ENCODE results near the gene TGM1.
A peak's percentile ranks its signal among the peaks of the same experiment; 100 is the strongest.
"Not testable (repeated sequence)": the region's sequence is repeated elsewhere in the genome, so short reads cannot be mapped to it uniquely, and the experiment has no call there.

TGM1 gene

GRCh38 chr14:24252289-24253124 lies 10.5 kb downstream of the TGM1 start:
- DNase-seq = no peak

- no peak for DNase-seq
Measured at GRCh38 chr14:24251880-24252288, 11.1 kb downstream of the TGM1 start.

- no peak for DNase-seq
Measured at GRCh38 chr14:24250354-24250753, 12.6 kb downstream of the TGM1 start.

DNA sequence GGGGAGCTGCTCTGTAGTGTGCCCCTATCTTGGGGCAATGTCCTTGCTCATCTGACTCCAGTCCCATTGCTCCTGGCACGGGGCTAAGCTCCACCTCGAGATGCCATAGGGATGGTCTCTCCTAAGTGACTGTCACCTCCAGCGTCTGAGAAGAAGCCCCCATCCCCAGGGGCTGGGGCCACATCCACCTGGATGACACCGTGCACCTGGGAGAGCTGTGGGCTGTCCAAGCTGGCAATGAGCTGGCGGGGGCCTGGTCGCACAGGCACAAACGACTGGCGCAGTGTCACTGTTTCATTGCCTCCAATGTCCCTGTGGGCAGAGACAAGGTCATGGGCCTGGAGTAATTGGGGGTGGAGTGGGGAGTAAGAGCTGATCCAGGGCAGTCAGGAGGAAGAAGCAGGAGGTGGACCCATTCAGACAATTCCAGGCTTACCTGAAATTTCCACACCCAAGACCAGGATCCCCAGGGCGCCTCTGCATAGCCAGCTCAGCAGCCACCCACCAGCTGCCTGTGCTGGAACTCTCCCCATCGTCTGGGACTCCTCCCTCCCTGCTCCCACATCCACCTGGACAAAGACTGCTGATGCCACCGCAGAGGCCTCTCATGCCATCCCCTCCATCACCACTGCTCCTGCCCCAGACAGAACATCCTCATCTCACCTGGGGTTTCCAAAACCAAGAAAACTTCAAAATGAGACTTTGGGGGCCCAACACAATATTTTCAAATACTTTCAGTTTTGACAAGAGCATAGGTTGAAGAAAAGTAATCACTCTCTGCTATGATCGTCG lies 13.6 kb downstream of the TGM1 start:
- no peak for DNase-seq

- no peak for DNase-seq
Measured at GRCh38 chr14:24247422-24247821, 15.6 kb downstream of the TGM1 start.

DNA sequence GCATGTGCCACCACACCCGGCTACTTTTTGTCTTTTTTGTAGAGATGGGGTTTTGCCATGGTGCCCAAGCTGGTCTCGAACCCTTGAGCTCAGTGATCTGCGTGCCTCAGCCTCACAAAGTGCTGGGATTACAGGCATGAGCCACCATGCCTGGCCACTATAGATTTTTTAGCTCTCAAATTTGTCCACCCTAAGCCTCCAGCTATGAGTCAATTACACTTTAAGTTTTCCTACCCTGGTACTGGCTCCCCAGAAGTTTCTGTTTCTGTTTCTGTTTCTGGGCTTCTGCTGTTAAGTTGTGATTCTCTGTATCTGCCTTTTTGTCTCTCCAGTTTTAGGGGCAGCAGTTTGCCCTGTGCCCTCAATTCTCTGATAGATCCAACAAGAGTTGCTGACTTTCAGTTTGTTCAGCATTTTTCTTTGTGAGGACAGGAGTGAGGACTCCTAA lies 16.2 kb downstream of the TGM1 start:
- no peak for DNase-seq

- DNase-seq = not testable (repeated sequence)
Measured at GRCh38 chr14:24245350-24245749, 17.6 kb downstream of the TGM1 start.

DNA sequence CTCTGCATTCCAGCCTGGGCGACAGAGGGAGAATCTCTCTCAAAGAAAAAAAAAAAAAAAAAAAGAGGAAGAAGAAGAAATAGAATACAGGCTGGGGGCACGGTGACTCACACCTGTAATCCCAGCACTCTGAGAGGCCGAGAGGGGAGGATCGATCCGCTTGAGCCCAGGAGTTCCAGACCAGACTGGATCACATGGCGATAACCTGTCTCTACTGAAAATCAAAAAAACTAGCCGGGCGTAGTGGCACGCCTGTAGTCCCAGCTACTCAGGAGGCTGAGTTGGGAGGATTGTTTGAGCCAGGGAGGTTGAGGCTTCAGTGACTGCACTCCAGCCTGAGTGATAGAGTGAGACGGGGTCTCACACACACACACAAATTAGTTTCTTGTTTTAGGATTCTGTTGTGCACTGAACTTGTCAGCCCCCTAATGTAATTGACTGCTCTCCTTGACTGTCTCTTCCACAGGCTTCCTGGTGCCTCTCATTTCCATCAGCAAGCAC lies 19.6 kb downstream of the TGM1 start:
- no peak for DNase-seq

DNA sequence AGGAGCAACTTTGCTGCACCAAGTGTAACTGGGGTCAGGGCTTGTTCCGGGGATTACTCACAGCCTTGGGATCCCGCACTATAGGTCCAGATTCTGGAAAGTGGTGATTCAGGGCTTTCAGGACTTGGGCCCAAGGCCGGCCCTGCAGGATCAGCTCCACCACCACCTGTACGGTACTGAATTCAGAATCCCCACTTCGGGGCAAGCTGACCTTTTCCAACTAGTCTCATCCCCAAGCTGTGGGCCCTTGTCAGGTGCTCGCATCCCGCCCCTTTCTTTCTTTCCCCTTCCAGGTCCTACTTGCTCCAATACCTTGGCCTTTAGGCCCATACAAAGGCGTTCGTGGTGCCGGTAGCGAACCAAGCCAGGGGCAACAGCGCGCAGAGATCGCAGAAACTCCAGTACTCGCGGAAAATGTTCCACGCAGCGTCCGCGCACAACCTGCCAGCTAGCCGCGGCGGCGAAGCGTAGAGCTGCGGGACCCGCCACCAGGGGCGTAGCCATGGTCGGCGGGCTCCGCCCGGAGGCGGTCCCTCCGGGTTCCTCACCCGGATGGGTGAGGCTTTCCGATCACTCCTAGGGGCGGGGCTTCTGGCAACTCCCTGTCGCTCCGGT lies 21.0 kb downstream of the TGM1 start:
- peak; percentile 75 for DNase-seq

DNA sequence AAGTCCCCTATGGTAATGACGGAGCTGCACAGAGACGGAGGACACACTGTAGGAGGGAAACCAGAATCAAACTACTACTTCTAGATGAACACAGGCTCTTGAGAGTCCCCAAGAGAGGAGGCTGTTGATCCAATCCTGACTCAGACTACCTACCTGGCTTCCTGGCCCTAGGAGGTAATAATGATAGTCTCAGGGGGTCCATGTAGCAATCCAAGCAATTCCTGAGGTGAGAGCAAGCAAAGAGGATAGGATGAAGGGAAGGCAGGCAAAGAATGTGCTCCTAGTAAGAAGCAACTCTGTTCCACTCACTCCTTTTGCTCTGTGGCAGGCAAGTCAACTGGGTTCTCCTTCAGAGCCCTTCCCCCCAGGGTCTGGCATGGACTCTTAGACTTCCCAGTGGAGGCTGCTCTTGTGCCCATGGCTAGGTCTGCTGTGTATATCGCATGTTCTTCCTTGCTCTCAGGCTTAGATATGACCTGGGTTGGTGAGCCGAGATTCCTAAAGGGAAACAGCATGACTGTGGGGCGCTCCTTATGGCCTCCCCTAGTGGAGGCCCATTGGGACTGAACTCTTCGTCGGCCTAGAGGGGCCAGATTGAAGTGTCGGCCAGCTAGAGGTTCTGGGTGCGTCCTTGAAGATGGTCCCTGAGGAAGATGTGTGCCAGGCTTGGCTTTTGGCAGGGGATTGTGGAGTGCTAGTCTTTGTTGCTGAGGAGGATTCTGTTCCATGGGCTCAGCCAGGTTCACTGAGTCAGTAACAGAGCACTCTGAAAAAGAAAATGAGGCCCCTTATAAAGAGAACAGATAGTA lies 22.7 kb downstream of the TGM1 start:
- no peak for DNase-seq

DNA sequence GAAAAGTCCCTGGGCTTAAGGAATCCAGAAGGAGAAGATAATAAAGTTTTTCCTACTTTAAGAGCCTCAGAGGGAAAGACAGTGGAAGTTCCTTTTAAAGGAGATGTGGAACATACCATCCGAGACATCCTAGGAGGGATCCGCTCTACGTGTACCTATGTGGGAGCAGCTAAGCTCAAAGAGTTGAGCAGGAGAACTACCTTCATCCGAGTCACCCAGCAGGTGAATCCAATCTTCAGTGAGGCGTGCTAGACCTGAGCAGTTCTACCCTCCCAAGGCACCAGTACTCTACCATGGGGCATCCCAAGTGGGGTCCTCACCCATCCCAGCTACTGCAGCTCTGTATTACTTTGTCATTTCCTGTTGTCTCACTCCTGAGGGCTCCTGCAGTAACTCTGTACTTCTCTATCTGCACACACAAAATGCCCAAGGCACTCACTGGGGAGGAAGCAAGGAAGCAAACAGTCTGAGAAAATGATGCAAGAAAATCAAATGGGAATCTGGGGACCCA lies 24.4 kb downstream of the TGM1 start:
- DNase-seq = no peak

- DNase-seq = no peak
Measured at GRCh38 chr14:24238123-24238522, 24.9 kb downstream of the TGM1 start.

- DNase-seq = no peak
Measured at GRCh38 chr14:24237463-24237955, 25.5 kb downstream of the TGM1 start.

DNA sequence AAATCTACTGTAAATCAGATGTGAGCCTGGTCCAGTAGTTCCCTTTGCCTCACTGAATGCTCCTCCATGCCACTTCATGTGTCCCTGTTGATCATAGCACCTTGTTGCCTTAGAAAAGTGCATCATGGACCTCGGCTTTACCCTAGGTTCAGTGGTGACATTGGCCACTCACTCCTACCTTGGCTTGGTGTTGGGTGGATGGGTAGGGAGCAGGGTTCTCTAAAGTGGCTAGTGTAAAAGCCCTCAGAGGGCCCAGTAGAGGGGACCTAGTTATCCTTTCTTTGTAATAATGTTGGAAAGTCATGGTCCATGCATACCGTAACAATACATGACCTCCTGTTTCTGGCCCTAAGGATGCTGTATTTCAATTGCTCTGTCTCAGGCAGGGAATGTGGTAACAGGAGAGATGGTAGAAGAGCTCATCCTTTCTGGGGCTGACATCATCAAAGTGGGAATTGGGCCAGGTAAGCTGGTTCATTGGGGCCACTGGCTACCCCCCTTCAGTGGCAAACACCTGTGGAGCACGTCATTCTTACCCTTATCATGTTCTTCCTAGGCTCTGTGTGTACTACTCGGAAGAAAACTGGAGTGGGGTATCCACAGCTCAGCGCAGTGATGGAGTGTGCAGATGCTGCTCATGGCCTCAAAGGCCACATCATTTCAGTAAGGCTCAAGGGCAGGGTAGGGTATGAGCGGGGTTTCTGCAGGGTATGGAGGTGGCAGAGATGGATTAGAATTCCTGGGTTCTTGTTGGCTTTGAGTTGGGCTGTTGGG lies 26.1 kb downstream of the TGM1 start:
- no peak for DNase-seq

GRCh38 chr14:24235804-24236688 lies 26.9 kb downstream of the TGM1 start:
- DNase-seq = no peak

GRCh38 chr14:24234095-24235005 lies 28.6 kb downstream of the TGM1 start:
- no peak for DNase-seq

GRCh38 chr14:24233538-24233866 lies 29.5 kb downstream of the TGM1 start:
- DNase-seq = no peak

DNA sequence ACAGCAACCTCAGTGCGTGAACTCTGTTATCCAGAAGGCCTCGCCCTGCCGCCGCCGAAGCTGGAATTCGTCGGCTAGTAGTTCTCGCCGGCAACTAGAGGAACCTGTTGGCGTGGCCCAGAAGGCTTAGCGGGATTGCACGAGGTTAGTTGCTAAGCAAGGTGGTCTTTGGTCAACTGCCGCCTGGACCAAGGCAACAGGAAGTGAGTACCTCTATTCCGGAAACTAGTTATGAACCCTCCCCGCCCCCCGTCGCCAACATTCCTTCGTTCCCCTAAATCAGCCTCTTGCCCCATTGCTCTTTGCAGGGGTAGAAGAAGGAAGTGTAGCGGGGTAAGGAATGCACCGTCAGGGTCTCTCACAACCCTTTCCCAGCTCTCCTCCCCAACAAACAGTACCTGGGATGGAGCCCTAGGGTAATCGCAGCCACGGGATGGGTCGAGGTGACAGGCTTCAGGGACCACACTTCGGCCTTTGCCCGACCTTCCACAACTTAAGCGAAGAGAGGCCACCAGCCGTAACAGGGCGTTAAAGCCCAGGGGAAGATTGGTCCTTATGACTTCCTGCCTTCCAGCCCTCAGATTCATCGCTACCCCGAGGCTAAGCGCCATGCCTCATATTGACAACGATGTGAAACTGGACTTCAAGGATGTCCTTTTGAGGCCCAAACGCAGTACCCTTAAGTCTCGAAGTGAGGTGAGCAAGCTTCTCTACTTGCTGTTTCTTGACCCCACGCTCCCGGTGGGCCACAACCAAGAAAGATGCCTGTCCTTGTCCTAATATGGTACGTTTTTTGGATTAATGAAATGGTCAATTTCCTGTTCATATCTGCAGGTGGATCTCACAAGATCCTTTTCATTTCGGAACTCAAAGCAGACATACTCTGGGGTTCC lies 30.1 kb downstream of the TGM1 start, which contains the start of gene GMPR2:
TSS of gene GMPR2 (plus strand) at position 285 of the 893 bp plus-strand sequence. CDS start at position 610, 325 bp downstream.
- no peak for DNase-seq

Measured in activated gamma-delta T cell (primary cell).